HepG2 (cell line): ENCODE data around the gene COQ10B. TPM values are rescaled to one million over a fixed set of nuclear protein-coding genes. Genes with fewer than 3 reads are reported as not detected.
A peak's percentile ranks its signal among the peaks of the same experiment; 100 is the strongest.

Experiments used
- HNF4A ChIP-seq: sonication (generic); formaldehyde crosslinking; IDR thresholded peaks from 2 replicates; pipeline ENCODE4 v1.4.0; 2020; ENCODE audit warnings: missing genetic modification reagents
- MED13 ChIP-seq: sonication (generic); formaldehyde crosslinking; IDR thresholded peaks from 2 replicates; pipeline ENCODE4 v1.5.0; 2020; ENCODE audit warnings: missing genetic modification reagents
- MEF2D ChIP-seq: sonication (generic); formaldehyde crosslinking; IDR thresholded peaks from 2 replicates; pipeline ENCODE4 v1.5.1; 2020; ENCODE audit warnings: mild to moderate bottlenecking, missing genetic modification reagents
- MLLT10 ChIP-seq: sonication (generic); formaldehyde crosslinking; IDR thresholded peaks from 2 replicates; pipeline ENCODE4 v1.4.0; 2020; ENCODE audit warnings: missing genetic modification reagents
- NR3C1 ChIP-seq: sonication (generic); formaldehyde crosslinking; IDR thresholded peaks from 2 replicates; pipeline ENCODE4 v1.4.0; 2020; ENCODE audit warnings: missing genetic modification reagents
- RARA ChIP-seq: IDR thresholded peaks from 2 replicates; pipeline ENCODE4 v1.6.1; 2016; ENCODE audit warnings: missing genetic modification reagents, missing compliant biosample characterization
- RBFOX2 ChIP-seq: fragments of 200-400 bp; formaldehyde crosslinking; IDR thresholded peaks from 2 replicates; pipeline ENCODE4 v1.6.1; 2017; ENCODE audit warnings: low read depth, mild to moderate bottlenecking, low read length
- STAT5B ChIP-seq: sonication (generic); formaldehyde crosslinking; IDR thresholded peaks from 2 replicates; pipeline ENCODE4 v1.4.0; 2020; ENCODE audit warnings: missing genetic modification reagents
- TEAD2 ChIP-seq: sonication (generic); formaldehyde crosslinking; IDR thresholded peaks from 2 replicates; pipeline ENCODE4 v1.9.0; 2021; ENCODE audit warnings: missing genetic modification reagents
- ZFAT ChIP-seq: sonication (generic); formaldehyde crosslinking; conservative IDR thresholded peaks from 2 replicates; pipeline ENCODE4 v1.8.1; 2023; ENCODE audit warnings: missing genetic modification reagents, inconsistent platforms
- ZFP37 ChIP-seq: sonication (generic); formaldehyde crosslinking; IDR thresholded peaks from 2 replicates; pipeline ENCODE4 v1.4.0; 2020; ENCODE audit warnings: missing genetic modification reagents, borderline replicate concordance
- ZIK1 ChIP-seq: sonication (generic); formaldehyde crosslinking; IDR thresholded peaks from 2 replicates; pipeline ENCODE4 v1.5.0; 2020; ENCODE audit warnings: mild to moderate bottlenecking, low read depth, missing genetic modification reagents, borderline replicate concordance
- ZNF101 ChIP-seq: sonication (generic); formaldehyde crosslinking; IDR thresholded peaks from 2 replicates; pipeline ENCODE4 v1.4.0; 2020; ENCODE audit warnings: mild to moderate bottlenecking, low read depth, missing genetic modification reagents, borderline replicate concordance
- ZNF30 ChIP-seq: sonication (generic); formaldehyde crosslinking; IDR thresholded peaks from 2 replicates; pipeline ENCODE4 v1.5.0; 2020; ENCODE audit warnings: mild to moderate bottlenecking, missing genetic modification reagents
- ZSCAN12 ChIP-seq: sonication (generic); formaldehyde crosslinking; IDR thresholded peaks from 2 replicates; pipeline ENCODE4 v1.9.0; 2021; ENCODE audit warnings: mild to moderate bottlenecking, missing genetic modification reagents
- ZSCAN22 ChIP-seq: sonication (generic); formaldehyde crosslinking; IDR thresholded peaks from 2 replicates; pipeline ENCODE4 v1.4.0; 2020; ENCODE audit warnings: mild to moderate bottlenecking, missing genetic modification reagents
- polyA plus RNA-seq, 8 experiments: library from polyadenylated mRNA; depleted of rRNA in 3 of 8; stranded (reverse) in 7 of 8; unstranded in 1 of 8; fragments of >200 nt; fragmentation: Illumina TruSeq in 4 of 8; extraction: Trizol in 4 of 8; gene quantifications; 2 replicates each; pipeline versions ENCODE4 v1.2.1 to v1.2.3, GENCODE V29; 2011 to 2016; ENCODE audit warnings: low read depth in 4 of 8, missing spikeins in 1 of 8, mixed read lengths in 1 of 8; ENCODE audit not compliant: insufficient read depth in 1 of 8
- total RNA-seq, 5 experiments: library from RNA; depleted of rRNA; stranded (reverse); fragments of >200 nt; fragmentation: Illumina TruSeq; extraction: Trizol; gene quantifications; 2 replicates each; pipeline ENCODE4 v1.2.3, GENCODE V29; 2016; ENCODE audit warnings: low read depth in 1 of 5
- TF ChIP-seq, protein P1 (sequence below): sonication (generic); formaldehyde crosslinking; IDR thresholded peaks from 2 replicates; pipeline ENCODE4 v1.4.0; 2020; ENCODE audit warnings: mild to moderate bottlenecking, missing genetic modification reagents, borderline replicate concordance
- TF ChIP-seq, protein P2 (sequence below): sonication (generic); formaldehyde crosslinking; IDR thresholded peaks from 2 replicates; pipeline ENCODE4 v1.8.1; 2023; ENCODE audit warnings: mild to moderate bottlenecking, inconsistent platforms, moderate library complexity, missing genetic modification reagents, borderline replicate concordance
- TF ChIP-seq, protein P3 (sequence below): sonication (generic); formaldehyde crosslinking; IDR thresholded peaks from 2 replicates; pipeline ENCODE4 v1.8.0; 2022; ENCODE audit warnings: missing genetic modification reagents, low read depth, mild to moderate bottlenecking, borderline replicate concordance
- TF ChIP-seq, protein P4 (sequence below): sonication (generic); formaldehyde crosslinking; IDR thresholded peaks from 2 replicates; pipeline ENCODE4 v1.4.0; 2020; ENCODE audit warnings: missing genetic modification reagents; ENCODE audit errors: not compliant biosample characterization
- TF ChIP-seq, protein P5 (sequence below), 2 experiments: sonication (generic) in 1 of 2; formaldehyde crosslinking in 1 of 2; IDR thresholded peaks; 2 replicates each; pipeline versions ENCODE4 v1.4.0 to v1.6.1; 2018 to 2020; ENCODE audit warnings: missing genetic modification reagents in 2 of 2, borderline replicate concordance in 1 of 2, low read depth in 1 of 2, mild to moderate bottlenecking in 1 of 2, missing biosample characterization in 1 of 2

The COQ10B gene
- total and polyA plus RNA-seq, 2 of the 13 experiments (the other 11 are each of a cell fraction or from before 2014, with no cell fraction given), result 4.6 to 34.9 TPM

DNA sequence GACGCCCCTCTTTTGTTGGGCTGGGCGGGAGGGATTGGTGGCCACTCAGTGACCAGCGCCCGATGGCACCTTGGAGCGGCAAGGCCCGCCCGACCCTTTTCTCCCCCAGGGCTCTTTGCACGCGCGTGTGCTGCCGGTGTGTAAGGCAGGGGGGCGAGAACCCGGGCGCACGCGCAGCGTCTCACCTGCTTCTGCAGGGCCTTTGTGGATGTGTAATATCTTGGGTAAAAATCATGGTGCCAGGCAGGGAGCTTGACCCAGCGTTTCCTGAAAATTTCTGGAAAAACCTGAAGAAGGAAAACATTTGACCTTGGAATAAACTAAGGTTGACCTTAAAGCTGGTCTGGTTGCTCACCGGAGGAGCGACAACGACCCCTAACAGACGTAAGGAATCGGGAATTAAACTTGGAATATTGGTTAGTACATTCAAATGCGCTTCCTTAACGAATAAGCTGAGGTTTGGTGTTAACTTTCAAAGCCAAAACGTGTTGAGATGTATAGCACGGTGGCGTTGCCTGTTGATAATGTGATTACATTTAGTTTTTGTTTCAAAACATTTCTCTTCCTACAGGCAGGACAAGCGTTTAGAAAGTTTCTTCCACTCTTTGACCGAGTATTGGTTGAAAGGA, 47.3 kb downstream of the COQ10B start (continued):
- TF ChIP-seq, protein P1, sequence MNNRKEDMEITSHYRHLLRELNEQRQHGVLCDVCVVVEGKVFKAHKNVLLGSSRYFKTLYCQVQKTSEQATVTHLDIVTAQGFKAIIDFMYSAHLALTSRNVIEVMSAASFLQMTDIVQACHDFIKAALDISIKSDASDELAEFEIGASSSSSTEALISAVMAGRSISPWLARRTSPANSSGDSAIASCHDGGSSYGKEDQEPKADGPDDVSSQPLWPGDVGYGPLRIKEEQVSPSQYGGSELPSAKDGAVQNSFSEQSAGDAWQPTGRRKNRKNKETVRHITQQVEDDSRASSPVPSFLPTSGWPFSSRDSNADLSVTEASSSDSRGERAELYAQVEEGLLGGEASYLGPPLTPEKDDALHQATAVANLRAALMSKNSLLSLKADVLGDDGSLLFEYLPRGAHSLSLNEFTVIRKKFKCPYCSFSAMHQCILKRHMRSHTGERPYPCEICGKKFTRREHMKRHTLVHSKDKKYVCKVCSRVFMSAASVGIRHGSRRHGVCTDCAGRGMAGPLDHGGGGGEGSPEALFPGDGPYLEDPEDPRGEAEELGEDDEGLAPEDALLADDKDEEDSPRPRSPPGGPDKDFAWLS (CRISPR knock-in tag), result no peak
- TF ChIP-seq, protein P2, sequence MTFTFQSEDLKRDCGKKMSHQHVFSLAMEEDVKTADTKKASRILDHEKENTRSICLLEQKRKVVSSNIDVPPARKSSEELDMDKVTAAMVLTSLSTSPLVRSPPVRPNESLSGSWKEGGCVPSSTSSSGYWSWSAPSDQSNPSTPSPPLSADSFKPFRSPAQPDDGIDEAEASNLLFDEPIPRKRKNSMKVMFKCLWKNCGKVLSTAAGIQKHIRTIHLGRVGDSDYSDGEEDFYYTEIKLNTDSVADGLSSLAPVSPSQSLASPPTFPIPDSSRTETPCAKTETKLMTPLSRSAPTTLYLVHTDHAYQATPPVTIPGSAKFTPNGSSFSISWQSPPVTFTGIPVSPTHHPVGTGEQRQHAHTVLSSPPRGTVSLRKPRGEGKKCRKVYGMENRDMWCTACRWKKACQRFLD (CRISPR knock-in tag), result no peak
- no peak for TF ChIP-seq NR3C1 (CRISPR knock-in tag)
- peak; percentile 13 for TF ChIP-seq RBFOX2
- TF ChIP-seq ZFP37, result peak; percentile 62; the same call in 1 of the 2 replicates
- TF ChIP-seq, protein P3, sequence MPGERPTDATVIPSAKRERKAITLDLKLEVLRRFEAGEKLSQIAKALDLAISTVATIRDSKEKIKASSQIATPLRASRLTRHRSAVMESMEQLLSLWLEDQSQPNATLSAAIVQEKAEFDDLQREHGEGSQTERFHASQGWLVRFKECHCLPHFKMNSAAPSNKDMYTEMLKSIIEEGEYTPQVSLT (CRISPR knock-in tag), result no peak
- TF ChIP-seq ZNF101 (CRISPR knock-in tag), result no peak
- peak; percentile 2; the same call in 1 of the 2 replicates for TF ChIP-seq STAT5B (CRISPR knock-in tag)
- 0 out of 2 replicates have a peak, but pooled peaks have one; percentile 54 for TF ChIP-seq ZSCAN12 (CRISPR knock-in tag)
- 0 out of 2 replicates have a peak, but pooled peaks have one; percentile 20 for TF ChIP-seq ZSCAN22 (CRISPR knock-in tag)
- TF ChIP-seq ZFAT, result peak; percentile 65; the same call in 1 of the 2 replicates
- no peak for TF ChIP-seq RARA (CRISPR knock-in tag)
- TF ChIP-seq, protein P4, sequence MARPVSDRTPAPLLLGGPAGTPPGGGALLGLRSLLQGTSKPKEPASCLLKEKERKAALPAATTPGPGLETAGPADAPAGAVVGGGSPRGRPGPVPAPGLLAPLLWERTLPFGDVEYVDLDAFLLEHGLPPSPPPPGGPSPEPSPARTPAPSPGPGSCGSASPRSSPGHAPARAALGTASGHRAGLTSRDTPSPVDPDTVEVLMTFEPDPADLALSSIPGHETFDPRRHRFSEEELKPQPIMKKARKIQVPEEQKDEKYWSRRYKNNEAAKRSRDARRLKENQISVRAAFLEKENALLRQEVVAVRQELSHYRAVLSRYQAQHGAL, result peak; percentile 34
- TF ChIP-seq MEF2D (CRISPR knock-in tag), result no peak
- TF ChIP-seq MLLT10 (CRISPR knock-in tag), result peak; percentile 88; the same call in 1 of the 2 replicates
- no peak for TF ChIP-seq ZIK1 (CRISPR knock-in tag)
- 0 out of 2 replicates have a peak, but pooled peaks have one; percentile 83 for TF ChIP-seq ZNF30 (CRISPR knock-in tag)
- TF ChIP-seq, protein P5, sequence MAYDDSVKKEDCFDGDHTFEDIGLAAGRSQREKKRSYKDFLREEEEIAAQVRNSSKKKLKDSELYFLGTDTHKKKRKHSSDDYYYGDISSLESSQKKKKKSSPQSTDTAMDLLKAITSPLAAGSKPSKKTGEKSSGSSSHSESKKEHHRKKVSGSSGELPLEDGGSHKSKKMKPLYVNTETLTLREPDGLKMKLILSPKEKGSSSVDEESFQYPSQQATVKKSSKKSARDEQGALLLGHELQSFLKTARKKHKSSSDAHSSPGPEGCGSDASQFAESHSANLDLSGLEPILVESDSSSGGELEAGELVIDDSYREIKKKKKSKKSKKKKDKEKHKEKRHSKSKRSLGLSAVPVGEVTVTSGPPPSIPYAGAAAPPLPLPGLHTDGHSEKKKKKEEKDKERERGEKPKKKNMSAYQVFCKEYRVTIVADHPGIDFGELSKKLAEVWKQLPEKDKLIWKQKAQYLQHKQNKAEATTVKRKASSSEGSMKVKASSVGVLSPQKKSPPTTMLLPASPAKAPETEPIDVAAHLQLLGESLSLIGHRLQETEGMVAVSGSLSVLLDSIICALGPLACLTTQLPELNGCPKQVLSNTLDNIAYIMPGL (CRISPR knock-in tag; IDR thresholded peaks at IDR 0.05; ENCODE audit: borderline replicate concordance in 1 of 2, low read depth in 1 of 2), result no peak; a peak in 1 of 4 replicates
- no peak for TF ChIP-seq HNF4A (CRISPR knock-in tag)
- TF ChIP-seq TEAD2 (CRISPR knock-in tag), result peak; percentile 75; the same call in 1 of the 2 replicates
- peak; percentile 30; the same call in 1 of the 2 replicates for TF ChIP-seq MED13 (CRISPR knock-in tag)
